Type B pancreatic cell (in vitro differentiated cells): ENCODE data around the gene MAB21L4. TPM values are rescaled to one million over a fixed set of nuclear protein-coding genes. Genes with fewer than 3 reads are reported as not detected.
"Not testable (repeated sequence)": the region's sequence is repeated elsewhere in the genome, so short reads cannot be mapped to it uniquely, and the experiment has no call there.

ENCODE experiments used
- DNase-seq: peaks from one replicate; pipeline ENCODE4 v3.0.0; 2021; ENCODE audit warnings: mixed read lengths; ENCODE audit not compliant: unreplicated experiment; ENCODE audit errors: extremely low spot score
- H3K27ac Mint-ChIP-seq: 2 replicates; pipeline ENCODE4 v1.8.0; 2021; ENCODE audit warnings: mild to moderate bottlenecking, mixed read lengths
- H3K27me3 Mint-ChIP-seq: 2 replicates; pipeline ENCODE4 v1.8.0; 2021; ENCODE audit warnings: mixed read lengths
- H3K36me3 Mint-ChIP-seq: 2 replicates; pipeline ENCODE4 v1.8.0; 2021; ENCODE audit warnings: mixed read lengths
- H3K4me1 Mint-ChIP-seq: one replicate; pipeline ENCODE4 v1.8.0; 2021; ENCODE audit warnings: mixed read lengths; ENCODE audit not compliant: unreplicated experiment
- H3K4me3 Mint-ChIP-seq: 2 replicates; pipeline ENCODE4 v1.8.0; 2021; ENCODE audit warnings: mild to moderate bottlenecking, mixed read lengths
- H3K9me3 Mint-ChIP-seq: 2 replicates; pipeline ENCODE4 v1.8.0; 2021; ENCODE audit warnings: mixed read lengths
- CTCF ChIP-seq: fragments of 200-600 bp; sonication (generic); conservative IDR thresholded peaks from 2 replicates; pipeline ENCODE4 v1.5.0; 2021; ENCODE audit warnings: antibody characterized with exemption, mild to moderate bottlenecking
- total RNA-seq: library from RNA; stranded (reverse); gene quantifications from 2 replicates; pipeline ENCODE4 v1.2.1, GENCODE V29; 2021; ENCODE audit warnings: low replicate concordance

Gene MAB21L4
- total RNA-seq, 1 donor from 2014 or later, result 62.0 TPM

DNA sequence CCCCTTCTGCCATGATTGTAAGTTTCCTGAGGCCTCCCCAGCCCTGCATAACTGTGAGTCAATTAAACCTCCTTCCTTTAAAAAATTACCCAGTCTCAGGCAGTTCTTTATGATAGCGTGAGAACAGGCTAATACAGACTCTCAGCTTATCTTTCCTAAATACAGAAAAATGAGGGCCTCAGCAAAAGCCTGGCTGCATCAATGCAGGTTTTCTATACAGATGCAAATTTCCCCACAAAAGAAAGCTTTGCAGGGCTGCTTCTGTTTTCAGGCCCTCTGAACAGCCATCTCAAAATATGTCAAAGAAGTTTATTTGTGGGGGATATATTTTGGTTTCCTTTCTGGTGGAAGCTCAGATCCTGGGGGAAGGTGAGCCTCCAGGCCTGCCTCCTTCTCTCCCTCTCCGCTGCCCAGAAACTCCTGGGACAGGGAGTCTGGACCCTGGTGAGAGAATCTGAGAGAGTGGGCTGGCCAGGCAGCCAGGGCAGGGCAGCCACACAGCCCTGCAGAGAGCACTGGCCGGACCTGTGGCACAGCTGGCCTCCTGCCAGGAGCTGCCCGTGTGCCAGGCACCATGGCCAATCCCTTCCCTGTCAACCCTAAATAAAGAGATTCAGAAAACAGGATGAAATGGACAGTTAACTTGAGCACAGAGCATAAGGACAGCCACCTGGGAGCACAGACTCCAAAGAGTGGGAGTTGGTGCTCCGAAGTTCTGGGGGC lies 48.9 kb downstream of the MAB21L4 start:
- peaks cover 29% of the 10 kb centered on the region for H3K27me3 Mint-ChIP-seq
- no peaks in the 10 kb centered on the region for H3K4me1 Mint-ChIP-seq
- no peaks in the 10 kb centered on the region for H3K36me3 Mint-ChIP-seq
- no peak overlapping the region for H3K4me3 Mint-ChIP-seq
- DNase-seq, result no peak
- no peak for TF ChIP-seq CTCF
- H3K9me3 Mint-ChIP-seq, result no peaks in the 10 kb centered on the region
- no peak overlapping the region for H3K27ac Mint-ChIP-seq

DNA sequence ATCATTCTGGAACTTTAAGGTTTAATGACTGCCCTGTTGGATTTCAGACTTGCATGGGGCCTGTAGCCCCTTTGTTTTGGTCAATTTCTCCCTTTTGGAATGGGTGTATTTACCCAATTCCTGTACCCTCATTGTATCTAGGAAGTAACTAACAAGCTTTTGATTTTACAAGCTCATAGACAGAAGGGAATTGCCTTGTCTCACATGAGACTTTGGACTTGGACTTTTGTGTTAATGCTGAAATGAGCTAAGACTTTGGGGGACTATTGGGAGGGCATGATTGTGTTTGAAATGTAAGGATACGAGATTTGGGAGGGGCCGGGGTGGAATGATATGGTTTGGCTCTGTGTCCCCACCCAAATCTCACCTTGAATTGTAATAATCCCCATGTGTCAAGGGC lies 49.6 kb downstream of the MAB21L4 start:
- not testable (repeated sequence) for H3K36me3 Mint-ChIP-seq, DNase-seq, H3K4me1 Mint-ChIP-seq, H3K27ac Mint-ChIP-seq, H3K9me3 Mint-ChIP-seq, H3K4me3 Mint-ChIP-seq
- H3K27me3 Mint-ChIP-seq, result peaks cover 32% of the 10 kb centered on the region

DNA sequence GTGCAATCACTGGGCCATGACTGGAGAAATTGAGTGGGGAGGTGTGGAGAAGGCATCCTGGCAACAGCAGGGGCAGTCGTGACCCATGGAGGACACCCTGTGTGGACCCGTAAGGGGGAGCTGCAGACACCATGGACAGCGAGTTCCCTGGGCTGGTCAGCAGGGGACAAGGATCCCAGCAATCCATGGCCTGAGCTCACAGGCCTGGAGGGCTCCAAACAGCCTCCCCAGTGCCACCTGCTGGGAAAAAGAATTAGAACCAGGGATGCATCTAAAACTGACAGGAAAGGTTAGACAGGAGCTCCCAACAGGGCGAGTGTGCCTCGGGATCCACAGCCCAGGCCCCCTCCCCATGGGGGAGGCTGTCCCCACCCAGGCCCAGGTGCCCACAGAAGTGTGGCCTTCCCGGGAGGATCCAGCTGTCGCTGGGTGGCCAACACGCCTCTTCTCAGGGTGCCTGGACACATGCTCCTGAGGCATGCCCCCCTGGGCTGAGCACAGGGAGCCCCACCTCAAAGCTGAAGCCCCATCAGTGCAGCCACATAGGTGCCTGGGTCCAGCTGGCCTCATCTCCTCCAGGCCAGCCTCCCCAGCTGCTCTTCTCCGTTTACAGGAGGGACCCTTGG lies 55.4 kb downstream of the MAB21L4 start:
- no peaks in the 10 kb centered on the region for H3K4me1 Mint-ChIP-seq
- no peaks in the 10 kb centered on the region for H3K36me3 Mint-ChIP-seq
- H3K27ac Mint-ChIP-seq, result no peak overlapping the region
- H3K27me3 Mint-ChIP-seq, result peaks cover 38% of the 10 kb centered on the region
- H3K4me3 Mint-ChIP-seq, result no peak overlapping the region
- no peak for DNase-seq
- H3K9me3 Mint-ChIP-seq, result no peaks in the 10 kb centered on the region
- peak; percentile 78 for TF ChIP-seq CTCF

DNA sequence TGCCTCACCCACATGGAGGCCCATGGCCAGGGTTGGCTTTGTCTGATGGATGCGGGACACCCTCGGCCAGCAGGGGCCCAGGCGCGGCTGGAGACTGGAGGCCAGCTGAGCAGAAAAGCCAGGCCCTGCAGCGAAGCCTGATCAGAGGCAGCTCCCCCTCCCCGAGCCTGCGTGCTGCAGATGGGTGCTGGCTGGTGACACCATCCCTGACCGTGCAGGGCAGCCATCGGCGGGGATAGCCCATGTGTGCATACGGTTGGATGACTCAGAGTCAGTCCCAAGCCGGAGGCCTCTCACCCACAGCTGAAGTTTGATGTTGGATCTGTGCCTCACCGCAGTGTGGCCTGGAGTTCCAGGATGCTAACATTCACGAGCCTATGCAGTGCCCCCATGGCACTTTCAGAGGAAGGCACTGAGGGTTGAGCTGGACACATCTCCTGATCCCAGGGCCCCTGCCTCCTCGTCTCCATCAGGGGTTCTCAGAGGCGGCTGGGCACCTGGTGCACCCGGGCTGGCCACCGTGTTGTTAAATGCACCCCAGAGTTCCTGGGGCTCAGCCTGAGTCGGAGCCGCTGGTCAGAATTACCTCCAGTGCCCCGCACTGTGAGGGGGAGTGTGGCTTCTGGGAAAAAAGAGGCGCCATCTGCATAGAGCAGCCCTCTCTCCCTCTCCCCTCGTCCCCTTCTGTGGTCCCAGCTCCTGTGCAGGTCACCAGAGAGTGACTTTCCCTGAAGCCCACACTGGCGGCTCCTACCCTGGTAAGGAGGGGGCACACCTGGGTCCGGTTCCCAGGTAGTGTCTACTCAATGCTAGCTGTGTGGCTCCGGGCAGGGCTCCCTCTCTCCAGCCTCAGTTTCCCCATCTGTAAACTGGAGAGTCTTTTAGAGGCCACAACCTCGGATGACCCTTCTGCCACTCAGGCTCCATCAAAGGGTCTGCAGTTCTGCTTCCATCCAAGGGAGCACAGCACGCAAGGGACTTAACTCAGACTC lies 56.5 kb downstream of the MAB21L4 start:
- no peaks in the 10 kb centered on the region for H3K4me1 Mint-ChIP-seq
- H3K4me3 Mint-ChIP-seq, result no peak overlapping the region
- H3K9me3 Mint-ChIP-seq, result no peaks in the 10 kb centered on the region
- no peak overlapping the region for H3K27ac Mint-ChIP-seq
- peaks cover 39% of the 10 kb centered on the region for H3K27me3 Mint-ChIP-seq
- TF ChIP-seq CTCF, result no peak
- H3K36me3 Mint-ChIP-seq, result no peaks in the 10 kb centered on the region
- DNase-seq, result no peak

DNA sequence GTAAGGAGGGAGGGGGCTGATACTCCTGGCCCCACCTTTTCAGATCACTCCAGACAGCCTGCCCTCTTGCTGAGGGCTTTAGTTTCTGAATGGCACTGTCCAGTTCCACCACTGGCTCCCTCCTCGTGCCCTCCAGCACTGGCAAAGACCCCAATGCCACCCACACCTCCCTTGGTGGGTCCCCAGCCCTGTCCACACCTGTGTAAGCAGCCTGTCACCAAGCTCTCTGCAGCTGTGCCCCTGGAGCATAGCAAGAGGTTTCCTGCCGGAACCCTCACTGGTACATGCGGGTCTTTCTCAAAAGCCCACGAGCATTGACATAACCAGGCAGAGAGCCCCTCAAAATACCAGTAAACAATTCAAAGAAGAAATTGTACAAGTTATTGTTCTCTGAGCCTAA lies 58.3 kb downstream of the MAB21L4 start:
- H3K4me1 Mint-ChIP-seq, result no peaks in the 10 kb centered on the region
- TF ChIP-seq CTCF, result no peak

More for the DNA sequence above, 58.3 kb downstream of the MAB21L4 start:
- DNase-seq, result no peak
- Mint-ChIP-seq H3K4me3 (no peak overlapping the region), H3K27me3 (peaks cover 27% of the 10 kb centered on the region), H3K9me3 (no peaks in the 10 kb centered on the region), H3K27ac (no peak overlapping the region), H3K36me3 (no peaks in the 10 kb centered on the region)
